Activated naive CD4-positive, alpha-beta T cell treated with anti-CD3 and anti-CD28 coated beads, Interleukin-2, amount 50 U/mL, for 16 hours (primary cell): ENCODE data around the gene CDH15.

Source experiments
- DNase-seq: peaks from one replicate; pipeline ENCODE4 v3.0.0-alpha.2; 2020

The CDH15 gene

GRCh38 chr16:89141884-89142267, 29.7 kb upstream of the CDH15 start:
- no peak for DNase-seq

GRCh38 chr16:89142474-89143195, 28.9 kb upstream of the CDH15 start:
- DNase-seq, result no peak

- DNase-seq, result peak; percentile 1
Observed at GRCh38 chr16:89143201-89143741, 28.3 kb upstream of the CDH15 start.

GRCh38 chr16:89143911-89144675, 27.5 kb upstream of the CDH15 start:
- peak; percentile 8 for DNase-seq

- DNase-seq, result no peak
Observed at GRCh38 chr16:89144681-89145080, 26.9 kb upstream of the CDH15 start.

- no peak for DNase-seq
Observed at GRCh38 chr16:89145406-89146161, 26.0 kb upstream of the CDH15 start.

- no peak for DNase-seq
Observed at GRCh38 chr16:89146211-89147005, 25.1 kb upstream of the CDH15 start.

- DNase-seq, result peak; percentile 7
Observed at GRCh38 chr16:89147085-89147817, 24.3 kb upstream of the CDH15 start.

- DNase-seq, result no peak
Observed at GRCh38 chr16:89149386-89149785, 22.2 kb upstream of the CDH15 start.

- no peak for DNase-seq
Observed at GRCh38 chr16:89150090-89150835, 21.3 kb upstream of the CDH15 start.

GRCh38 chr16:89150981-89151380, 20.6 kb upstream of the CDH15 start:
- DNase-seq, result no peak

GRCh38 chr16:89152831-89153700, 18.5 kb upstream of the CDH15 start:
- DNase-seq, result no peak

- DNase-seq, result no peak
Observed at GRCh38 chr16:89153848-89154271, 17.7 kb upstream of the CDH15 start.

GRCh38 chr16:89154390-89155183, 17.0 kb upstream of the CDH15 start:
- no peak for DNase-seq

- DNase-seq, result no peak
Observed at GRCh38 chr16:89155184-89155679, 16.3 kb upstream of the CDH15 start.

- no peak for DNase-seq
Observed at GRCh38 chr16:89155851-89156739, 15.5 kb upstream of the CDH15 start.

GRCh38 chr16:89156740-89157645, 14.6 kb upstream of the CDH15 start:
- DNase-seq, result no peak
